ENCODE measurements around the gene TDRD7. TPM values are rescaled to one million over a fixed set of nuclear protein-coding genes. Genes with fewer than 3 reads are reported as not detected.

TDRD7 gene
- total RNA-seq, 1 donor from 2014 or later = 9.4 TPM

GRCh38 chr9:97387504-97387886 is 24.4 kb upstream of the TDRD7 start:
- no peak for TF ChIP-seq CTCF (conservative IDR thresholded peaks at IDR 0.05; ENCODE audit: low read depth, low read length)
- DNase-seq (ENCODE audit: low read depth) = no peak
- H3K4me3 ChIP-seq (ENCODE audit: low read depth, low read length) = no peak overlapping the region

DNA sequence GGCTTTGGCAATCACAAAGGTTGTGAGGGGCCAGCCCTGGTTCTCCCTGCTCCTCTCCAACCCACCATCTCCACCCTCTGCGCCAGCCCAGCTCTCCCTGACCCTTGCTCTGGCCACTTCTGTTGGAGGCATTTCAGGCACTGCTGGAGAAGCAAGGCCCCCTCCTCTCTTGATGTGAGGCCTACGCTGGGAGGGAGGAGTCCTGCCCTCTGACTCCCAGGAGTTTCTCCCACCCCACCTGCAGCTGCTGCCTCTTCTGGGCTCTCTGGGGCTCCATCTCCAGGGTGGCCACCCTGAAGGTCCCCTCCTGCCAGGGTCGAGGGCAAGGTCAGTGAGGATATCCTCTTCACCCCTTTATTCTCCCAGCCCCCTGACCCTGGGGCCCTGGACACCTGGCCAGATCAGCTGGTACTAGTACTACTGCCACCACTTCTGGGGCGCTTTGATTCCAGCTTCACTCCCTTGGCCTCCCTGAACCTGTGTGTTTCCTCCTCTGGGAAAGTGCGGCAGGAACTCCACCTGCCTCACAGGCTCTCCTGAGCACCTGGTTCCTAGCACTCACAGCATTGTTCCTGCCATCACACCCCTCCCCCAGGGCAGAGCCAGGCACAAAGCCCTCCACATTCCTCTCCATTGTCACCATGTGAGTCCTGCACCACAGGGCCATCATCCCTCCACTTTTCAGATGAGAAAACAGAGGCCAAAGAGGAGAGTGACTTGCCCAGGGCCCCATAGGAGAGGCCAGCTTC is 23.8 kb upstream of the TDRD7 start:
- no peak for DNase-seq (ENCODE audit: low read depth)
- no peak overlapping the region for H3K4me3 ChIP-seq (ENCODE audit: low read depth, low read length)
- no peak for TF ChIP-seq CTCF (conservative IDR thresholded peaks at IDR 0.05; ENCODE audit: low read depth, low read length)

GRCh38 chr9:97388721-97389238 is 23.1 kb upstream of the TDRD7 start:
- no peak for TF ChIP-seq CTCF (conservative IDR thresholded peaks at IDR 0.05; ENCODE audit: low read depth, low read length)
- no peak overlapping the region for H3K4me3 ChIP-seq (ENCODE audit: low read depth, low read length)
- no peak for DNase-seq (ENCODE audit: low read depth)

DNA sequence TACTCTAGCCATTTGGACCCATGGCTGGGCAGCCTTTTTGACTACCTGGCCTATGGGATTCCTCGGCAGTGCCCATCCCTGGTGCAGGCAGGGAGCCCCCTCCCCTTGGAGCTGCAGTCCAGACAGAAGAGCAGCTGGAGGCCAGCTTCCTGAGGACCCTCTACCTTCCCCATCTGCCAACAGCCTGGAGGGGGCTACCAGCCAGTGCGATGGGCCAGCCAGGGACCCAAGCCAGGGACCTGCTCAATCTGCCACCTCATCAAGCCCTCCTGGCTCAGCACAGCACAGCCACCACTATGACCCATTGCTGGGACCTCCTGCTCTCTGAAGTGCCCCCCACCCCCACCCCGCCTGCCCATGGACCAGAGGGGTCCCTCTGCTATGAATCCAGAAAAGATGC is 22.6 kb upstream of the TDRD7 start:
- TF ChIP-seq CTCF (conservative IDR thresholded peaks at IDR 0.05; ENCODE audit: low read depth, low read length) = no peak
- no peak for DNase-seq (ENCODE audit: low read depth)
- H3K4me3 ChIP-seq (ENCODE audit: low read depth, low read length) = no peak overlapping the region

GRCh38 chr9:97390791-97391406 is 21.0 kb upstream of the TDRD7 start:
- TF ChIP-seq CTCF (conservative IDR thresholded peaks at IDR 0.05; ENCODE audit: low read depth, low read length) = no peak
- no peak for DNase-seq (ENCODE audit: low read depth)

DNA sequence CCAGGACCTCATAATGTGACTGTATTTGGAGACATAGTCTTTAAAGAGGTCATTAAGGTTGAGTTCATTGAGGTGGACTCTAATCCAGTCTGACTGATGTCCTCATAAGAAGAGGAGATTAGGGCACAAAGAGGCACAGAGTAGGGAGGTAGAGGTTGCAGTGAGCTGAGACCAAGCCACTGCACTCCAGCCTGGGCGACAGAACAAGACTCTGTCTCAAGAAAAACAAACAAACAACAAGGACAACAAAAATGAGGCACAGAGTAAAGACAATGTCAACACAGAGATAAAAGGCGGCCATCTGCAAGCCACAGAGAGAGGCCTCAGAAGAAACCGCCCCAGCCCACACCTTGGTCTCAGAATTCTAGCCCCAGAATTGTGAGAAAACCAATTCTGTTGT is 17.0 kb upstream of the TDRD7 start:
- no peak for DNase-seq (ENCODE audit: low read depth)
- no peak for TF ChIP-seq CTCF (conservative IDR thresholded peaks at IDR 0.05; ENCODE audit: low read depth, low read length)
- H3K4me3 ChIP-seq (ENCODE audit: low read depth, low read length) = no peak overlapping the region

More at GRCh38 chr9:97390791-97391406, 21.0 kb upstream of the TDRD7 start:
- H3K4me3 ChIP-seq (ENCODE audit: low read depth, low read length) = no peak overlapping the region

Measured in epithelial cell of proximal tubule (primary cell).